Skin epidermis (tissue), 12 donors: Measurements from ENCODE around the gene RPL39.
A peak's percentile ranks its signal among the peaks of the same experiment; 100 is the strongest.
"Not testable (repeated sequence)": the region's sequence is repeated elsewhere in the genome, so short reads cannot be mapped to it uniquely, and the experiment has no call there.

Experiments used
- H3K27ac ChIP-seq, 21 experiments: fragments of 200-600 bp; sonication (generic) in 11 of 21; one replicate each; pipeline ENCODE4 v1.5.0; 2020; ENCODE audit warnings: mild to moderate bottlenecking in 3 of 21, inconsistent platforms in 2 of 21, moderate library complexity in 2 of 21
- H3K4me3 ChIP-seq, 7 experiments: fragments of 200-600 bp; sonication (generic) in 2 of 7; one replicate each; pipeline ENCODE4 v1.5.0; 2020; ENCODE audit warnings: inconsistent platforms in 2 of 7, mild to moderate bottlenecking in 2 of 7, moderate library complexity in 1 of 7

The RPL39 gene

GRCh38 chrX:119768436-119768835 is 23.0 kb downstream of the RPL39 start:
- not testable (repeated sequence) for H3K27ac ChIP-seq

GRCh38 chrX:119763836-119764387 is 27.5 kb downstream of the RPL39 start:
- no peak overlapping the region for H3K27ac ChIP-seq

More at GRCh38 chrX:119768436-119768835, 23.0 kb downstream of the RPL39 start:
- H3K4me3 ChIP-seq, result not testable (repeated sequence)

GRCh38 chrX:119763181-119763580 is 28.2 kb downstream of the RPL39 start:
- Histone ChIP-seq H3K4me3 (no peak overlapping the region), H3K27ac (no peak overlapping the region)

More at GRCh38 chrX:119763836-119764387, 27.5 kb downstream of the RPL39 start:
- H3K4me3 ChIP-seq, result no peak overlapping the region

- no peak overlapping the region for H3K27ac ChIP-seq
- H3K4me3 ChIP-seq, result no peak overlapping the region
Observed at GRCh38 chrX:119762718-119763117, 28.7 kb downstream of the RPL39 start.

GRCh38 chrX:119760026-119760877 is 31.2 kb downstream of the RPL39 start:
- no peak overlapping the region for H3K4me3 ChIP-seq
- peak overlapping the region in 1 of 21 experiments; percentile 67 for H3K27ac ChIP-seq

- Histone ChIP-seq H3K27ac (peak overlapping the region in 7 of 21 experiments; percentile 26 to 80 (median 49)), H3K4me3 (peak overlapping the region; percentile 33 to 56 (median 48))
Observed at GRCh38 chrX:119759248-119759766, 32.1 kb downstream of the RPL39 start.

GRCh38 chrX:119758731-119759247 is 32.6 kb downstream of the RPL39 start:
- H3K4me3 ChIP-seq, result peak overlapping the region; percentile 33 to 56 (median 48)

GRCh38 chrX:119757979-119758730 is 33.3 kb downstream of the RPL39 start, which contains the start of gene SOWAHD:
Gene SOWAHD (plus strand): TSS chrX:119758588. CDS start chrX:119758668, 80 bp downstream.
- Histone ChIP-seq H3K4me3 (peak within 1 kb of the TSS; percentile 33 to 56 (median 48)), H3K27ac (peak within 1 kb of the TSS in 16 of 21 experiments; percentile 25 to 85 (median 55))

More at GRCh38 chrX:119758731-119759247, 32.6 kb downstream of the RPL39 start:
- H3K27ac ChIP-seq, result peak overlapping the region in 14 of 21 experiments; percentile 26 to 80 (median 55)

- peak overlapping the region in 9 of 21 experiments; percentile 23 to 85 (median 66) for H3K27ac ChIP-seq
- peak overlapping the region; percentile 33 to 56 (median 48) for H3K4me3 ChIP-seq
Observed at GRCh38 chrX:119757646-119757978, 33.8 kb downstream of the RPL39 start.

GRCh38 chrX:119756926-119757635 is 34.3 kb downstream of the RPL39 start:
- Histone ChIP-seq H3K27ac (peak overlapping the region in 9 of 21 experiments; percentile 14 to 85 (median 54)), H3K4me3 (no peak overlapping the region)

- H3K27ac ChIP-seq, result peak overlapping the region in 9 of 21 experiments; percentile 19 to 85 (median 59)
- no peak overlapping the region for H3K4me3 ChIP-seq
Observed at GRCh38 chrX:119755981-119756533, 35.4 kb downstream of the RPL39 start.

- Histone ChIP-seq H3K4me3 (no peak overlapping the region), H3K27ac (peak overlapping the region in 1 of 21 experiments; percentile 85)
Observed at GRCh38 chrX:119753639-119754257, 37.7 kb downstream of the RPL39 start.

GRCh38 chrX:119753001-119753400 is 38.4 kb downstream of the RPL39 start:
- Histone ChIP-seq H3K27ac (no peak overlapping the region), H3K4me3 (no peak overlapping the region)

GRCh38 chrX:119750751-119751150 is 40.7 kb downstream of the RPL39 start:
- not testable (repeated sequence) for H3K27ac ChIP-seq, H3K4me3 ChIP-seq

- H3K4me3 ChIP-seq, H3K27ac ChIP-seq: not testable (repeated sequence)
Observed at GRCh38 chrX:119750131-119750530, 41.3 kb downstream of the RPL39 start.

GRCh38 chrX:119745283-119745848 is 46.1 kb downstream of the RPL39 start:
- no peak overlapping the region for H3K27ac ChIP-seq
- no peak overlapping the region for H3K4me3 ChIP-seq

GRCh38 chrX:119738742-119739141 is 52.7 kb downstream of the RPL39 start:
- Histone ChIP-seq H3K4me3 (no peak overlapping the region), H3K27ac (no peak overlapping the region)
